ENCODE results near the gene NKX2-2. TPM values are rescaled to one million over a fixed set of nuclear protein-coding genes. Genes with fewer than 3 reads are reported as not detected.
A peak's percentile ranks its signal among the peaks of the same experiment; 100 is the strongest.

The NKX2-2 gene
- total RNA-seq, 1 experiment from 2014 or later: not detected

- intact Hi-C loops (cut with micrococcal nuclease; ENCODE audit: unreplicated experiment): loop anchor here (1.0 to 5.0 kb wide), 2 partner anchors 269 to 668 kb away; no protein-coding TSS in a partner anchor
- Mint-ChIP-seq H3K4me3 (ENCODE audit: low read depth, unreplicated experiment) (no peak overlapping the region), H3K27ac (ENCODE audit: unreplicated experiment) (no peak overlapping the region), H3K4me1 (ENCODE audit: low read depth, unreplicated experiment) (no peaks in the 10 kb centered on the region), H3K27me3 (ENCODE audit: unreplicated experiment) (no peaks in the 10 kb centered on the region), H3K9me3 (ENCODE audit: low read depth, unreplicated experiment) (no peaks in the 10 kb centered on the region), H3K36me3 (ENCODE audit: insufficient read depth, unreplicated experiment) (no peaks in the 10 kb centered on the region)
- CTCF ChIA-PET: interaction anchor here (1.3 kb wide), 1 partner anchor 269 kb away, joined by 8 read pairs; no protein-coding TSS in a partner anchor
- peak; percentile 62 for TF ChIP-seq CTCF (IDR thresholded peaks at IDR 0.05; ENCODE audit: unreplicated experiment)
- DNase-seq: peak; percentile 53
- BruUV-seq (replicated peaks): no TSS peak
Observed at GRCh38 chr20:21505161-21505809, 8.6 kb downstream of the NKX2-2 start.

- no peak overlapping the region for H3K4me3 Mint-ChIP-seq (ENCODE audit: low read depth, unreplicated experiment)
- BruUV-seq (replicated peaks): no TSS peak
- no peaks in the 10 kb centered on the region for H3K4me1 Mint-ChIP-seq (ENCODE audit: low read depth, unreplicated experiment)
- intact Hi-C loops (cut with micrococcal nuclease; ENCODE audit: unreplicated experiment): no loop called here
- DNase-seq: no peak
- H3K27ac Mint-ChIP-seq (ENCODE audit: unreplicated experiment): no peak overlapping the region
- no peaks in the 10 kb centered on the region for H3K36me3 Mint-ChIP-seq (ENCODE audit: insufficient read depth, unreplicated experiment)
- no peaks in the 10 kb centered on the region for H3K27me3 Mint-ChIP-seq (ENCODE audit: unreplicated experiment)
- no peaks in the 10 kb centered on the region for H3K9me3 Mint-ChIP-seq (ENCODE audit: low read depth, unreplicated experiment)
- no peak for TF ChIP-seq CTCF (IDR thresholded peaks at IDR 0.05; ENCODE audit: unreplicated experiment)
- CTCF ChIA-PET: interaction anchor here (1.3 kb wide), 1 partner anchor 268 kb away, joined by 8 read pairs; no protein-coding TSS in a partner anchor
Observed at GRCh38 chr20:21504323-21504722, 9.5 kb downstream of the NKX2-2 start.

- no peaks in the 10 kb centered on the region for H3K27me3 Mint-ChIP-seq (ENCODE audit: unreplicated experiment)
- intact Hi-C loops (cut with micrococcal nuclease; ENCODE audit: unreplicated experiment): no loop called here
- TF ChIP-seq CTCF (IDR thresholded peaks at IDR 0.05; ENCODE audit: unreplicated experiment): no peak
- CTCF ChIA-PET: interaction anchor here (0.6 kb wide), 1 partner anchor 106 kb away, joined by 3 read pairs; no protein-coding TSS in a partner anchor
- no peaks in the 10 kb centered on the region for H3K9me3 Mint-ChIP-seq (ENCODE audit: low read depth, unreplicated experiment)
- no peak overlapping the region for H3K27ac Mint-ChIP-seq (ENCODE audit: unreplicated experiment)
- no peaks in the 10 kb centered on the region for H3K4me1 Mint-ChIP-seq (ENCODE audit: low read depth, unreplicated experiment)
- no peak for DNase-seq
- H3K4me3 Mint-ChIP-seq (ENCODE audit: low read depth, unreplicated experiment): no peak overlapping the region
- no TSS peak for BruUV-seq (replicated peaks)
- no peaks in the 10 kb centered on the region for H3K36me3 Mint-ChIP-seq (ENCODE audit: insufficient read depth, unreplicated experiment)
Observed at GRCh38 chr20:21503345-21503744, 10.5 kb downstream of the NKX2-2 start.

- no peak for TF ChIP-seq CTCF (IDR thresholded peaks at IDR 0.05; ENCODE audit: unreplicated experiment)
- Mint-ChIP-seq H3K4me1 (ENCODE audit: low read depth, unreplicated experiment) (no peaks in the 10 kb centered on the region), H3K4me3 (ENCODE audit: low read depth, unreplicated experiment) (no peak overlapping the region), H3K36me3 (ENCODE audit: insufficient read depth, unreplicated experiment) (no peaks in the 10 kb centered on the region), H3K9me3 (ENCODE audit: low read depth, unreplicated experiment) (no peaks in the 10 kb centered on the region), H3K27me3 (ENCODE audit: unreplicated experiment) (no peaks in the 10 kb centered on the region), H3K27ac (ENCODE audit: unreplicated experiment) (no peak overlapping the region)
- DNase-seq: no peak
- CTCF ChIA-PET: no interaction called here
- no TSS peak for BruUV-seq (replicated peaks)
- intact Hi-C loops (cut with micrococcal nuclease; ENCODE audit: unreplicated experiment): no loop called here
Observed at GRCh38 chr20:21501184-21501583, 12.7 kb downstream of the NKX2-2 start.

All from Calu3 (cell line).